ENCODE results near the gene PSMB7.

Gene PSMB7

GRCh38 chr9:124342402-124342775, 72.9 kb downstream of the PSMB7 start:
- H3K27ac ChIP-seq (ENCODE audit: low read length): no peak overlapping the region
- H3K9me3 ChIP-seq (ENCODE audit: insufficient read depth, low read length, severe bottlenecking): no peaks in the 10 kb centered on the region
- no peak overlapping the region for H3K4me3 ChIP-seq (ENCODE audit: low read depth in 1 of 2, low read length in 2 of 2)
- no peak for DNase-seq
- no peaks in the 10 kb centered on the region for H3K27me3 ChIP-seq (ENCODE audit: insufficient read depth, low read length, poor library complexity)
- no peaks in the 10 kb centered on the region for H3K4me1 ChIP-seq (ENCODE audit: insufficient read depth, low read length)
- TF ChIP-seq CTCF (IDR thresholded peaks at IDR 0.05; ENCODE audit: borderline replicate concordance, extremely low read depth, low read length, poor library complexity, severe bottlenecking) (no peak), EZH2 (IDR thresholded peaks at IDR 0.05; ENCODE audit: borderline replicate concordance, low read depth, low read length, severe bottlenecking) (no peak)
- no peak overlapping the region for H2AFZ ChIP-seq (ENCODE audit: low read depth, low read length)
- no peaks in the 10 kb centered on the region for H4K20me1 ChIP-seq (ENCODE audit: insufficient read depth, low read length)
- no peak overlapping the region for H3K4me2 ChIP-seq (ENCODE audit: insufficient read depth, low read length)
- no peaks in the 10 kb centered on the region for H3K36me3 ChIP-seq (ENCODE audit: insufficient read depth, low read length)
- no peak for ATAC-seq (ENCODE audit: insufficient read depth, low read depth)
- H3K9ac ChIP-seq (ENCODE audit: low read depth, low read length): no peak overlapping the region
- no peaks in the 10 kb centered on the region for H3K79me2 ChIP-seq (ENCODE audit: insufficient read depth, low read length)

GRCh38 chr9:124341455-124342170, 73.6 kb downstream of the PSMB7 start:
- no peak overlapping the region for H3K27ac ChIP-seq (ENCODE audit: low read length)

GRCh38 chr9:124340219-124341069, 74.8 kb downstream of the PSMB7 start:
- no peak overlapping the region for H3K4me2 ChIP-seq (ENCODE audit: insufficient read depth, low read length)
- no peaks in the 10 kb centered on the region for H3K27me3 ChIP-seq (ENCODE audit: insufficient read depth, low read length, poor library complexity)
- DNase-seq (no peak), ATAC-seq (ENCODE audit: insufficient read depth, low read depth) (no peak)
- no peaks in the 10 kb centered on the region for H3K79me2 ChIP-seq (ENCODE audit: insufficient read depth, low read length)
- H4K20me1 ChIP-seq (ENCODE audit: insufficient read depth, low read length): no peaks in the 10 kb centered on the region
- no peaks in the 10 kb centered on the region for H3K9me3 ChIP-seq (ENCODE audit: insufficient read depth, low read length, severe bottlenecking)
- no peaks in the 10 kb centered on the region for H3K4me1 ChIP-seq (ENCODE audit: insufficient read depth, low read length)
- H3K27ac ChIP-seq (ENCODE audit: low read length): no peak overlapping the region
- TF ChIP-seq EZH2 (IDR thresholded peaks at IDR 0.05; ENCODE audit: borderline replicate concordance, low read depth, low read length, severe bottlenecking): no peak
- no peak for TF ChIP-seq CTCF (IDR thresholded peaks at IDR 0.05; ENCODE audit: borderline replicate concordance, extremely low read depth, low read length, poor library complexity, severe bottlenecking)
- H3K9ac ChIP-seq (ENCODE audit: low read depth, low read length): no peak overlapping the region
- H3K4me3 ChIP-seq (ENCODE audit: low read depth in 1 of 2, low read length in 2 of 2): no peak overlapping the region
- H3K36me3 ChIP-seq (ENCODE audit: insufficient read depth, low read length): no peaks in the 10 kb centered on the region
- H2AFZ ChIP-seq (ENCODE audit: low read depth, low read length): no peak overlapping the region

More at GRCh38 chr9:124341455-124342170, 73.6 kb downstream of the PSMB7 start:
- DNase-seq (no peak), ATAC-seq (ENCODE audit: insufficient read depth, low read depth) (no peak)
- Histone ChIP-seq H3K79me2 (ENCODE audit: insufficient read depth, low read length) (no peaks in the 10 kb centered on the region), H3K27me3 (ENCODE audit: insufficient read depth, low read length, poor library complexity) (no peaks in the 10 kb centered on the region), H3K4me1 (ENCODE audit: insufficient read depth, low read length) (no peaks in the 10 kb centered on the region), H3K9me3 (ENCODE audit: insufficient read depth, low read length, severe bottlenecking) (no peaks in the 10 kb centered on the region), H2AFZ (ENCODE audit: low read depth, low read length) (no peak overlapping the region), H3K9ac (ENCODE audit: low read depth, low read length) (no peak overlapping the region), H4K20me1 (ENCODE audit: insufficient read depth, low read length) (no peaks in the 10 kb centered on the region), H3K4me3 (ENCODE audit: low read depth in 1 of 2, low read length in 2 of 2) (no peak overlapping the region), H3K4me2 (ENCODE audit: insufficient read depth, low read length) (no peak overlapping the region), H3K36me3 (ENCODE audit: insufficient read depth, low read length) (no peaks in the 10 kb centered on the region)
- no peak for TF ChIP-seq EZH2 (IDR thresholded peaks at IDR 0.05; ENCODE audit: borderline replicate concordance, low read depth, low read length, severe bottlenecking)
- TF ChIP-seq CTCF (IDR thresholded peaks at IDR 0.05; ENCODE audit: borderline replicate concordance, extremely low read depth, low read length, poor library complexity, severe bottlenecking): no peak
